Adrenal gland (tissue), 12 donors: ENCODE data around the gene RPTOR. TPM values are rescaled to one million over a fixed set of nuclear protein-coding genes. Genes with fewer than 3 reads are reported as not detected.
"Not testable (repeated sequence)": the region's sequence is repeated elsewhere in the genome, so short reads cannot be mapped to it uniquely, and the experiment has no call there.

ENCODE experiments used
- DNase-seq, 7 donors: peaks; one replicate each; pipeline ENCODE4 v3.0.0-alpha.2; 2019 to 2020
- H3K27ac ChIP-seq, 5 donors: fragments of 200-600 bp; sonication (generic) in 4 of 5; 1 replicate in 3 of 5; 2 replicates in 2 of 5; pipeline versions ENCODE4 v1.5.1 to v1.8.0; 2016 to 2020; ENCODE audit warnings: mild to moderate bottlenecking in 1 of 5
- H3K27me3 ChIP-seq: fragments of 200-600 bp; 2 replicates; pipeline ENCODE4 v1.8.0; 2021
- H3K36me3 ChIP-seq, 2 donors: fragments of 200-600 bp; replicated peaks in 1 of 2; 1 replicate in 1 of 2; 2 replicates in 1 of 2; pipeline versions ENCODE4 v1.5.1 to v1.8.0; 2018 to 2022
- H3K4me1 ChIP-seq, 2 donors: fragments of 200-600 bp; replicated peaks in 1 of 2; 1 replicate in 1 of 2; 2 replicates in 1 of 2; pipeline versions ENCODE4 v1.5.1 to v1.8.0; 2018 to 2021
- H3K4me3 ChIP-seq, 4 donors: fragments of 200-600 bp; sonication (generic) in 3 of 4; one replicate each; pipeline ENCODE4 v1.5.1; 2016 to 2018
- H3K9me3 ChIP-seq, 3 donors: fragments of 200-600 bp; sonication (generic) in 1 of 3; replicated peaks in 1 of 3; 1 replicate in 2 of 3; 2 replicates in 1 of 3; pipeline versions ENCODE4 v1.5.1 to v1.8.0; 2016 to 2021
- POLR2A ChIP-seq, 2 donors: fragments of 450-650 bp; IDR thresholded peaks; one replicate each; pipeline ENCODE4 v1.6.1; 2017; ENCODE audit warnings: antibody characterized with exemption in 2 of 2, mild to moderate bottlenecking in 2 of 2, moderate library complexity in 1 of 2
- WGBS, 4 donors: extraction: QIAGEN DNeasy Blood & Tissue Kit in 2 of 4; methylation state at CpG; one replicate each; pipeline versions ENCODE4 v1.1.5 to v1.1.7; 2013 to 2017; 5-methylcytosine and 5-hydroxymethylcytosine counted together
- intact Hi-C, 2 donors: fragments of 100-400 bp; cut with DNase I; formaldehyde crosslinking; loops; one replicate each; pipeline versions ENCODE4 v1.14.1 to v1.15.0; 2022 to 2023
- polyA plus RNA-seq, 3 donors: library from polyadenylated mRNA; stranded (reverse); fragments of 200-250 nt in 2 of 3; fragments of 350-450 nt in 1 of 3; fragmentation: Illumina TruSeq in 1 of 3; extraction: RNeasy Lipid Tissue Mini Kit (QIAGEN cat#74804) in 1 of 3; gene quantifications; one replicate each; pipeline ENCODE4 v1.2.3, GENCODE V29; 2013 to 2014
- total RNA-seq, 9 donors: library from RNA; depleted of rRNA in 4 of 9; stranded (reverse); fragments of >200 nt in 4 of 9; fragments of 120-200 nt in 1 of 9; fragmentation: NEBNext Ultra II Directional in 1 of 9; extraction: Animal tissue kit (Norgen Biotek cat#: 25700) in 1 of 9; gene quantifications; one replicate each; pipeline versions ENCODE4 v1.1.0 to v1.2.4, GENCODE V29; 2013 to 2023
- TF ChIP-seq, protein P1 (sequence below), 6 experiments: fragments of 450-650 bp in 4 of 6; fragments of 200-600 bp in 2 of 6; sonication (generic) in 1 of 6; IDR thresholded peaks; 1 replicate in 5 of 6; 2 replicates in 1 of 6; pipeline versions ENCODE4 v1.5.1 to v1.8.0; 2016 to 2021; ENCODE audit warnings: antibody characterized with exemption in 6 of 6, mild to moderate bottlenecking in 2 of 6, moderate library complexity in 1 of 6
- donor health status: healthy with polysubstance abuse.
- donor health status: Bipolar disorder and iron deficiency.
- donor health status: DM: yes; HTN: yes; CAD: no.
- donor health status: DM: no; HTN: no; CAD: no.
- donor health status: DM: no; HTN: no; CAD: no.
- donor health status: DM: yes; HTN: yes; CAD: no.

RPTOR gene
- total and polyA plus RNA-seq, 12 donors: 9.7 to 53.3 (median 29.7) TPM

DNA sequence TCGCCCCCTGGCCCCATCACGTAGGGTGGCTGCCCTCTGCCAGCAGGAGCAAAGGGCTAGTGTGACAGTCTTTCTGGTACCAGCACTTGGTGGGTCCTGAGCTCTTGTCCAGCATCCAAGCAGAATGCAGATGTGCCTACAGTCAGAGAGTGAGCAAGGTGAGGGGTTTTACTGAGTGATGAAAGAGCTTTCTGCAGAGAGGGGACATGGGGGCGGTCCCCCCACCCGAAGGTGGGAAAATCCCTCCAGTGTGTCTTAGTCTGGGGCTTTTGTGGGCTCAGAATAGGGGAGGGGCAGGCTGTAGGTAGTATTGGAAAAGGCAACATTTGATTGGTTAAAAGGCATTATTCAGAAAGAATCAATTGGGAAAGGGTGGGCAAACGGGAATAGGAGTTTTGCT lies 152.3 kb downstream of the RPTOR start:
- Histone ChIP-seq H3K4me3 (no peak overlapping the region), H3K9me3 (no peaks in the 10 kb centered on the region), H3K27ac (peak overlapping the region in 3 of 5 donors; percentile 17 to 88 (median 85)), H3K4me1 (peaks cover 13 to 38% of the 10 kb centered on the region in 2 donors), H3K27me3 (no peaks in the 10 kb centered on the region), H3K36me3 (no peaks in the 10 kb centered on the region)
- no peak for DNase-seq
- intact Hi-C loops: no loop called here
- WGBS, 4 donors: 73 to 82% (median 79%) methylated on average over 3 to 5 of the region's 5 CpGs
- TF ChIP-seq POLR2A (IDR thresholded peaks at IDR 0.05): no peak
- TF ChIP-seq, protein P1, sequence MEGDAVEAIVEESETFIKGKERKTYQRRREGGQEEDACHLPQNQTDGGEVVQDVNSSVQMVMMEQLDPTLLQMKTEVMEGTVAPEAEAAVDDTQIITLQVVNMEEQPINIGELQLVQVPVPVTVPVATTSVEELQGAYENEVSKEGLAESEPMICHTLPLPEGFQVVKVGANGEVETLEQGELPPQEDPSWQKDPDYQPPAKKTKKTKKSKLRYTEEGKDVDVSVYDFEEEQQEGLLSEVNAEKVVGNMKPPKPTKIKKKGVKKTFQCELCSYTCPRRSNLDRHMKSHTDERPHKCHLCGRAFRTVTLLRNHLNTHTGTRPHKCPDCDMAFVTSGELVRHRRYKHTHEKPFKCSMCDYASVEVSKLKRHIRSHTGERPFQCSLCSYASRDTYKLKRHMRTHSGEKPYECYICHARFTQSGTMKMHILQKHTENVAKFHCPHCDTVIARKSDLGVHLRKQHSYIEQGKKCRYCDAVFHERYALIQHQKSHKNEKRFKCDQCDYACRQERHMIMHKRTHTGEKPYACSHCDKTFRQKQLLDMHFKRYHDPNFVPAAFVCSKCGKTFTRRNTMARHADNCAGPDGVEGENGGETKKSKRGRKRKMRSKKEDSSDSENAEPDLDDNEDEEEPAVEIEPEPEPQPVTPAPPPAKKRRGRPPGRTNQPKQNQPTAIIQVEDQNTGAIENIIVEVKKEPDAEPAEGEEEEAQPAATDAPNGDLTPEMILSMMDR (IDR thresholded peaks at IDR 0.05): no peak

DNA sequence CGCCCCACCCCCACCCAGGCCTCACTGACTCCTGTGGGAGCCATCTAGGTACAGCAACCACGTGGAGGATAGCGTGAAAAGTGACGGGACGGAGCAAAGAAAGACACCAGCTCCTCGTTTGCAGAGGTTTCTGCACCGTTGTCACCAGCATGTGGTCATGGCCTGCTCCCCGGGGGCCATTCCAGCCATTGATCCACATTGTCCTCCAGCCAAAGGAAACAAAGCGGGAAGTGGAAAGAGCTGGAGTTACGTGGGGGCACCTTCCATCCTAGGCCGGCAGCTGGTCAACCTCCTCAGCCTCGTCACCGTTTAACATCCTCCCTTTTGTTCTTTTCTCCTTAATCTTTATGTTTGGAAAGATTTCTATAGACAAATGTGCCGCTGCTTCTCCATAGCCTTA lies 153.7 kb downstream of the RPTOR start:
- no peak for DNase-seq
- intact Hi-C loops: no loop called here
- Histone ChIP-seq H3K4me3 (no peak overlapping the region), H3K36me3 (no peaks in the 10 kb centered on the region), H3K27ac (no peak overlapping the region), H3K27me3 (no peaks in the 10 kb centered on the region), H3K9me3 (no peaks in the 10 kb centered on the region), H3K4me1 (peaks cover 13 to 34% of the 10 kb centered on the region in 2 donors)
- no peak for TF ChIP-seq POLR2A (IDR thresholded peaks at IDR 0.05)
- TF ChIP-seq, protein P1 (IDR thresholded peaks at IDR 0.05): no peak
- WGBS, 4 donors: 90 to 94% (median 93%) methylated on average over 14 of the region's 14 CpGs

DNA sequence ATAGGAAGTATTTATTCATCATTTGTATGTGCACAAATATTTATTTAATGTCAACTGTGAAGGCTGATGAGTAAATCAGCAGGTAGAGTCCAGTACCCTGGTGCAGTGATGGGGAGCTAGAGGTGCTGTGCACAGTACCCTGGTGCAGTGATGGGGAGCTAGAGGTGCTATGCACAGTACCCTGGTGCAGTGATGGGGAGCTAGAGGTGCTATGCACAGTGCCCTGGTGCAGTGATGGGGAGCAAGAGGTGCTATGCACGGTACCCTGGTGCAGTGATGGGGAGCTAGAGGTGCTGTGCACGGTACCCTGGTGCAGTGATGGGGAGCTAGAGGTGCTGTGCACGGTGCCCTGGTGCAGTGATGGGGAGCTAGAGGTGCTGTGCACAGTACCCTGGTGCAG lies 154.6 kb downstream of the RPTOR start:
- H3K27me3 ChIP-seq, H3K27ac ChIP-seq, intact Hi-C loops, H3K9me3 ChIP-seq, H3K4me3 ChIP-seq, DNase-seq, H3K36me3 ChIP-seq: not testable (repeated sequence)
- peaks cover 13 to 27% of the 10 kb centered on the region in 2 donors for H3K4me1 ChIP-seq
- WGBS, 4 donors: 80 to 100% (median 88%) methylated on average over 1 to 3 of the region's 3 CpGs

DNA sequence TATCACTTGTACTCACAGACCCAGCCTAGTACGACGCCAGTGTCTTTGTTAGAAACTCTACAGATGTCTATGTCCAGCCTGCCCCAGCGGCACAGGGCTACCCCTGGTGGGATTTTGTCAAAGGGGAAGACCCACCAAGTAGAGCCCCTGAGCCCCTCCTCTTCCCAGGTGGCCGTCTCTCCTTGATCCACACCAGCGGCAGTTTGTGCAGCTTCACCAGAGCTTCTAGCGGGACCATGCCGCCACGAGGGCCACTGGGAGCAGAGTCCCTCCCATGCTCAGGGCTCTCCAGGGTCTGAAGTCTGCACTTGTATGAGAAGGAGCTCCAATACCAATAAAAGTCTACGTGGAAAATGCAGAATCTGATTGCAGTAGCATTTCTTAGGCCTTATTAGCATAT lies 157.1 kb downstream of the RPTOR start:
- Histone ChIP-seq H3K36me3 (no peaks in the 10 kb centered on the region), H3K27ac (no peak overlapping the region), H3K4me1 (peaks cover 0 to 10% of the 10 kb centered on the region in 2 donors), H3K4me3 (no peak overlapping the region), H3K9me3 (no peaks in the 10 kb centered on the region), H3K27me3 (no peaks in the 10 kb centered on the region)
- intact Hi-C loops: no loop called here
- WGBS, 4 donors: 92 to 97% (median 95%) methylated on average over 9 of the region's 9 CpGs
- TF ChIP-seq, protein P1 (IDR thresholded peaks at IDR 0.05): no peak
- no peak for TF ChIP-seq POLR2A (IDR thresholded peaks at IDR 0.05)
- no peak for DNase-seq

DNA sequence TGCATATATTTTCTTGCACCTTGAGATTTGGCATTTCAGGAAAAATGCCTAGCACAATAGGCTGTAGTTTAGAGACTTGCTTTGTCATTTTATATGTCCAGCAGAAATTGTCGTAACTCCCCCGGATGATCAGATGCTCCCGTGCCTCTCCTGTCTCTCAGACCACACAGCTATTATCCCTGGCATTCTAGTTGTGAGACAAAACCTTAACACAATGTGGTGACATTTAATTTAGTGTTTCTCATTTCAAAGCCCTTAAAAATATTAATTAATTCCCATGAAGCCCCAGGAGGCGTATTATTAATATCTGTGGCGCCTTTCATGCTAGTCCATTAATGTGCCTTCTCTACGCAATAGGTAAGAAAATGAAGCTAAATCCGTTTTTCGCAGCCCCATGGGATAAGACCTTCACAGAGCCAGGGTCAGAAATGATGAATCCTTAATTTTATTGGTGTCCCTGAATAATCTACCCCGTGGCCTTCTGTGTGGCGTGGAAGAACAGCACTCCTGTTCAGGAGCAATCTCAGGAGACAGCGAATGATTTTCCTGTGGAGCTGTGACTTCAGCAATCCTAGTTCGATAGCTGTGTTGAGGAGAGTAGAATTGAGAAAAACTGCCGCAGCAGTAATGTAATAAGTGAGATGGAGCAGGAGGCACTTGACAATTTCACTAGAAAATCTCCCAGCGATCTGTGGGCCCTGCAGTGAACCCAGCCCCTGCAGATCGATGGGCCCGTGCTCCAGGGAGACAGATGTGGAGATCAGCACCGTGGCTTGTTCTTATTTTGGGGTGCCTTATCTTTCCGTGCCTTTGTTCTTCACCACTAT lies 157.9 kb downstream of the RPTOR start:
- H3K9me3 ChIP-seq: no peaks in the 10 kb centered on the region
- intact Hi-C loops: no loop called here
- TF ChIP-seq POLR2A (IDR thresholded peaks at IDR 0.05): no peak
- TF ChIP-seq, protein P1 (IDR thresholded peaks at IDR 0.05): no peak
- H3K27me3 ChIP-seq: no peaks in the 10 kb centered on the region
- WGBS, 4 donors: 64 to 74% (median 70%) methylated on average over 18 of the region's 18 CpGs
- DNase-seq: no peak
- H3K4me3 ChIP-seq: no peak overlapping the region
- no peaks in the 10 kb centered on the region for H3K36me3 ChIP-seq
- H3K4me1 ChIP-seq: peaks cover 0 to 6% of the 10 kb centered on the region in 2 donors
- peak overlapping the region in 2 of 5 donors; percentile 20 to 56 for H3K27ac ChIP-seq
